Activated CD8-positive, alpha-beta memory T cell treated with anti-CD3 and anti-CD28 coated beads, Interleukin-2, amount 50 U/mL, for 24 hours (primary cell): Measurements from ENCODE around the gene NDUFA3.

ENCODE experiments used
- DNase-seq: peaks from one replicate; pipeline ENCODE4 v3.0.0-alpha.2; 2020; ENCODE audit errors: extremely low read depth

The NDUFA3 gene

DNA sequence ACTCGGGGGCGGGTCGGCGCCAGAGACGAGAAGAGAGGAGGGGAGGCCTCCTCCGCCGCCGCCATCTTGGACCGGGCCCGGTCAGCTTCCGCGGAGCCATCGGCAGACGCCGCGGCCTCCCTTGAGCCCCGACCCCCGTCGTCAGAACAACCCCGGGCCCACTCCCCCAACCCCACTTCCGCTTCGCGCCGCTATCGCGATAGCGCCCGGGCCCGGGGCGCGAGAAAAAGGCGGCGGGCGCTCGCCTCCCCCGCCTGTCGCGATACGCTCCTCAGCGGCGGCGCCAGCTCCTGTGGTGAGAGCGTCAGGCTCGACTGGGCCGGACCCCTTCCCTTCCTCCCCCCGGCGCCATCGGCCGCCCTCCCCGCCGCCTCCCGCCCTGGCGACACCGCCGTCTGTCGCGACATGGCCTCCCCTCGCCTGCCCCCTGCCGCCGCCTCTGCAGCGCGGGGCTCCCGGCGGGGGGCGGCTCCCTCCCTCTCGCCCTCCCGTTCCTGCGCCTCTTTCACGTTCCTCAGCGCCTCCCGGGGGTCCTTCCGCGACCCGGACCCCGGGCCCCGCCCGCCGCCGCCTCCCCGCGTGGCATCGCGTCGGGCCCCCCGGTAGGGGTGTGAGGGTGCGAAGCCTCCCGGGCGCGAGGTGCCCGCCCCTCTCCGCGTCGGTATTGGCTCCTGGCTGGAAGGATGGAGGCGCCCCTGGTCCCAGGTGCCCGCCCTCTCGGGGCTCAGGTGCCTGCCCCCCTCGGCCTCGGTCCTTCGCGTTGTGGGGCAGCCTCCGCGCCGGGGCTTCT is 35.2 kb downstream of the NDUFA3 start, which contains the start of gene CNOT3:
Gene CNOT3 (plus strand): TSS at position 64 of the 790 bp plus-strand sequence. CDS start 5,217 bp downstream, outside the sequence.
- DNase-seq: no peak

GRCh38 chr19:54138489-54139256 is 36.0 kb downstream of the NDUFA3 start:
- no peak for DNase-seq

DNA sequence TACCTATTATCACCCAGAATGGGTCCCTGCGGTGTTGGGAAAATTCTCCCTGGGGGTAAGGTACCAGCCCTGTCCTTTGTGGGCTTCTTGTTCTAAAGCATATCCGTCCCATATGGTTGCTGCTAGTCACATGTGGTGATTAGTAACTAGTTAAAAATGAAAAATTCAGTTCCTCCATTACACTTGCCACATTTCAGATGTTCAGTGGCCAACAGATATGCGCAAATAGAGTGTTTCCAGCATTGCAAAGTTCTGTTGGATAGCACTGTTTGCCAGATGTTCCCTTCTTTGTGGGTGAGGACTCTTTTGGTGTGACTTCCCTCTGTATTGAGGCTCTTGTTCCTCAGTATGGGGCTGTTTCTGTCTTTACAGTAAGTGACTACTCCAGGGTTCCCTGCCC is 38.7 kb downstream of the NDUFA3 start:
- DNase-seq: no peak

DNA sequence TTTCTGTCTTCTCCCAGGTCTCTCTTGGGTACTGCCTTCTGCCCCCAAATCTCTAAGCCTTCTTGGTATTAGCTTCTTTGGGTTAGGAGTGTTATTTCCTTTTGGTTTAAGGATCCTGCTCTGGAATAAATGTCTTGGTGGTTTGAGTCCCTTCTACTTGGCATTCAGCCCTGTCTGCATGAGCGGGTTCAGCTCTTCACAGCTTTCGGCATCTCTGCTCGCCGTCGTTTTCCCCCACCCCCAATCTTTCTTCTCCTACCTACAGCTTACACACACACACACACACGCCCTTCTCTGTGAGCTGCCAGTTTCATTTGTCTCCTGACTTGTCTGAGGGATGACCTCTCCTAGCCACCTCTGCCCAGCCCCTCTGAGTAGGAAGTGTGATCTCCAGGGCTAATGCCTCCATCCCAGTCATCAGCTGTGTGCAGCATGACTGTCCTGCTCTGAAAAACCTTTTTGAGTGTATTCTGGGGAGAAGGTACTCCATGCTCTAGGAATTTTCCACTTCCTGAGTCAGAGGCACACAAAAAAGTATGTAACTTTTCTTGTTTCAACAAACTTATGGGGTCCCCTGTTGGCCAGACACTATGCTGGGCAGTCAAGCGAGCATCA is 39.6 kb downstream of the NDUFA3 start:
- no peak for DNase-seq

- DNase-seq: no peak
Measured at GRCh38 chr19:54145541-54146158, 43.0 kb downstream of the NDUFA3 start.

- no peak for DNase-seq
Measured at GRCh38 chr19:54147676-54148075, 45.0 kb downstream of the NDUFA3 start.

DNA sequence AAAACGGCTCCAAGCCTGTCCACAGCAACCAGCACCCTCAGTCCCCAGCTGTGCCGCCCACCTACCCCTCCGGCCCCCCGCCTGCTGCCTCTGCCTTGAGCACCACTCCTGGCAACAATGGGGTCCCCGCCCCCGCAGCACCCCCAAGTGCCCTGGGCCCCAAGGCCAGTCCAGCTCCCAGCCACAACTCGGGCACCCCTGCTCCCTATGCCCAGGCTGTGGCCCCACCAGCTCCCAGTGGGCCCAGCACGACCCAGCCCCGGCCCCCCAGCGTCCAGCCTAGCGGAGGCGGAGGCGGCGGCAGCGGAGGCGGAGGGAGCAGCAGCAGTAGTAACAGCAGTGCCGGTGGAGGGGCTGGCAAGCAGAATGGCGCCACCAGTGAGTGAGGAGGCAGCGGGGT is 45.5 kb downstream of the NDUFA3 start:
- DNase-seq: no peak

DNA sequence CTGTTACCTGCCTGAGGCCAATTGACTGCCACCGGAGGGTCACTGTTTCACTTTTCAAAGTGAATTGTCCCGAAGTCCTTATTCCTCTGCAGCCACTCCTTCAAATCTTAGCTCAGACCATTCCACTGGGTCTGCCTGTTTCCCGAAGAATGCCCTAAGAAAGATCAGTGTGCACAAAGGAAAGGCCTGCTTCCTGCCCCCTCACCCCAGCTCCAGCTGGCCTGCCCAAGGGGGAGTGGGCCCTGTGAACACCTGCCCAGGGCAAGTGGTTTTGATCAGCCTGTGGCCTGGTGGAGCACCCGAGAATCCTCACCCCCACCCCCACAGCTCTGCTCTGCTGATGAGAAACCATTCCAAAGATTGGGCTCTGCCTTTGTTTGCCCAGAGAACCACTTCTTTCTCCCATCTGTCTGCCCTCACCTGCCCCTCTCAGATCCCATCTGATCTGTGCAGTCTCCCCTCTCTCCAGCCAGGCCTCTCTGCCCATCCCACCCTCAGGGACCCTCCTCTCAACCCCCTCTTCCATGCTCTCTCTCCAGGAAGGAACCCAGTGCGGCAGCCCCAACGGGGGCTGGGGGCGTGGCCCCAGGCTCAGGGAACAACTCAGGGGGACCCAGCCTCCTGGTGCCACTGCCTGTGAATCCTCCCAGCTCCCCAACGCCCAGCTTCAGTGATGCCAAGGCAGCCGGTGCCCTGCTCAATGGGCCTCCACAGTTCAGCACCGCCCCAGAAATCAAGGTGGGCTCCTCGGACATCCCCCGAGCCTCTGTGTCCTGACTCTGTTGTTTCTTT is 46.6 kb downstream of the NDUFA3 start:
- DNase-seq: no peak

GRCh38 chr19:54151362-54152035 is 48.8 kb downstream of the NDUFA3 start:
- no peak for DNase-seq

DNA sequence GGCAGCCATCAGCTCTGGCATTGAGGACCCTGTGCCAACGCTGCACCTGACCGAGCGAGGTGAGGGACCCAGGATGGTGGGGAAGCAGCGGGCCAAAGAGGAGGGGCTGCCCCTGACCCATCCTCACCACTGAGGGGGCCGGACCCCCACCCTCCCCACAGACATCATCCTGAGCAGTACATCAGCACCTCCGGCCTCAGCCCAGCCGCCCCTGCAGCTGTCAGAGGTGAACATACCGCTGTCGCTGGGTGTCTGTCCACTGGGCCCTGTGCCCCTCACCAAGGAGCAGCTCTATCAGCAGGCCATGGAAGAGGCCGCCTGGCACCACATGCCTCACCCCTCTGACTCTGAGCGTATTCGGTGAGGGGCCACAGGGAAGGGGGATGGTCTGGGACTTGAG is 49.6 kb downstream of the NDUFA3 start:
- DNase-seq: no peak

DNA sequence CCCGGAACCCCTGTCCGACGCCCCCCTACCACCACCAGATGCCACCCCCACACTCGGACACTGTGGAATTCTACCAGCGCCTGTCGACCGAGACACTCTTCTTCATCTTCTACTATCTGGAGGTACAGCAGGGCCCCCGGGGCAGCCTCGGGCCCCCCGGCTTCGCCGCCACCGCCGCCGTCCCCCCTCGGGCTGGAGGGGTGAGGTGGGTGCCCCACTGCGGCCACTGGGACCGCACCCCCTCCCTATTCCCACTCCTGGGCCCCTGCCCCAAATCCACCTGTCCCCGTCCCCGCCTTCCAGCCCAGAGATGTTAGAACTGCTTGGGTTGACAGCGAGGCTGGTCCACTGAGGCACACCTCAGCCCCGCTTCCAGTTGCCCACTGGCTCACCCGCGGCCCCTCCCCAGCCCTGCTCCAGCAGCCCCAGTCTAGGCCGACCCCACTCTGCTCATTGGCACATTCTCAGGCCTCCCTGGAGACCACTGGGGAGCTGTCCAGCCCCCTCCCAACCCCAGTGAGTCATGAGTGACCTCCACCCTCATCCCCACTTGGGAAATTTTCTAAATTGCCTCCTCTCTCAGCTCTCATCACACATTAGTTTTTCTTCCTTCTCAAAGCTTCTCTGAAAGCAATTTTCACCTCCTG is 50.3 kb downstream of the NDUFA3 start:
- DNase-seq: no peak

GRCh38 chr19:54153731-54154326 is 51.2 kb downstream of the NDUFA3 start:
- no peak for DNase-seq

DNA sequence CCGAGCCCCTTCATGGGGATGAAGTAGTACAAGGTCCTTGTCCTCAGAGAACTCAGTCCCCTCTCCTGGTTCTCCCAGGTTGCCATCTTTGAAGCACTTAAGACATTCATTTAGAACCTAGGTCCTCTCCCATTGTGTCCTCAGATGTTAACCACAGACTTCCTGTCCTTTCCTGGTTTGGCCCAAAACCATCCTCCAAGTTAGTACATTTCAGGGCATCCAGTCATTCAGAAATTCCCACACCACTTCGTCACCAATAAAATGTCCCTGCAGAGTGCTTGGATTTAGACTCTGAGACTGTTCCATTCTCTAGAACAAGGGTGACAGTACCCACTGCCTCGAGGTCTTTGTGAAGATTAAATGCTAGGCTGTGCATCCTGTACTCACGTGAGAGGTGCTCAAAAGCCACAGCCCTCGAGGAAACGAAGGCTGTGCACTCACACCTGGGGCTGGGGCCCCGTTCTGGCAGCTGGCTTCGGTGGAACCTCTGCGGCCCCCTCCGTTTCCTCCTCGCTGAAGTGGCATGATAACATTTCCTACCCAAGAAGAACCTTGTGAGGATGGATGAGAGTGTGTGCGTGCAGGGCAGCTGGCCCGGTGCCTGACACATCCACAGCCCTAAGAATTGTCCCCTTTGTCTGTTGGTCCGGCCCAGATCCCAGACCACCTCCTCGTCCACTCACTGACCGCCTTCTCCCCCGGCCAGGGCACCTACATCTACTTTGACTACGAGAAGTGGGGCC is 52.1 kb downstream of the NDUFA3 start:
- no peak for DNase-seq

DNA sequence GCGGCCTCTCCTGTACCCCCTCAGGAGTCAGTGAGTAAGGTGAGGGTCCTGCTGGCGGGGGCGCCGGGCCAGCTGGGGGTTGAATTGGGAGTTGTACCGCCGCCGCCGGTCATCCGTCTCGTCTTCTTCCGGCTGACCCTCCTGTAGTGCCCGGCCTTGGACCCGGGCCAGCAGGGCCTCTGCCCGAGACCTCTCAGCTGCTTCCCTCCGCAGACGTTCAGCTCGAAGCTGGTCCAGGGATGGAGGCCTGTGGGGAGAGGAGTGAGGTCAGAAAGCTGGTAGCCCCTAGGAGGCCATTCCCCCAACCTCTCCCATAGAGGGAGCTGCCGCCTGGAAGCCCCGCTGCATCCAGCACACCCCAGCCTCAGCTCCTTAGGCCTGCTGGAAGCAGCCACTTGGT is 53.0 kb downstream of the NDUFA3 start:
- DNase-seq: no peak

DNA sequence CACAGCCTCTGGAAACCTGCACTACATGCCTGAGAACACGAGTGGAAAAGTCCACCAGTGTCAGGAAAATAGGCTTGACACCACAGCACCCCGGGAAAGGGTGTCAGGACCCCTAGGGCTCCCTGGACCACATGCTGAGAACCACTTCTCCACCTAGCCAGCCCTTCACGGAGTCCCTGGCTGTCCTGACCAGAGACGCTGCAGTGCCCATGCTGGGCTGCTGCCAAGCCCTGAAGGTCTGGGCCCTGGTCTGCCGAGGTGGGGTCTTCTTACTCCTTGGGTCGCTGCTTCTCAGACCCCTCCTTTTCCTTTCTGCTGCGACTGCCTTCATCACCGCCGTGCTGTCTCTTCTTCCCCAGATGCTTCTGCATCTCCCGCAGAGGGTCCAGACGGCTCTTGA is 53.8 kb downstream of the NDUFA3 start:
- no peak for DNase-seq

DNA sequence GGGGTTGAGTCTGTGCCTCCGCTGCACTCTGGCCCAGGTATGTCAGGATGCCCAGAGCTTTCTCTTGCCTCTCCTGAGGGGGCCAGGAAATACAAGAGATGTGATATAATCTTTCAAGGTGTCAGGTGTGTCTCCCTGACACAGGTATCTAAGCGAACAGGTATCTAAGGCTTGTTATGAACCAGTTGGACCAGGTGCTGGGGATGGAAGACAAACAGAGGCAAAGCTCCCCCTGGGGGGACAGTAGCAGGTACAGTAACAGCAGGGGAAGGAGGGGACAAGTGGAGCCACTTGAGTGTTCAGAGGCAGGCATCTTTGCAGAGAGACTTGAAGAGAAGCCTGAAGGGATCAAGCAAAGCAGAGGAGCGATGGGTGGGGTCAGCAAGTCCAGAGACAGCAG is 54.3 kb downstream of the NDUFA3 start:
- DNase-seq: no peak
